NT2/D1 (cell line): ENCODE results near the gene ITPR2.

ENCODE experiments used
- SUZ12 ChIP-seq: IDR thresholded peaks from 2 replicates; pipeline ENCODE4 v1.6.1; 2011; ENCODE audit not compliant: insufficient read length, insufficient read depth; ENCODE audit errors: extremely low read depth
- YY1 ChIP-seq: IDR thresholded peaks from 2 replicates; pipeline ENCODE4 v1.6.1; 2011; ENCODE audit not compliant: insufficient read length, insufficient read depth
- ZNF274 ChIP-seq: IDR thresholded peaks from 2 replicates; pipeline ENCODE4 v1.6.1; 2011; ENCODE audit warnings: mild to moderate bottlenecking, low read depth, low read length

DNA sequence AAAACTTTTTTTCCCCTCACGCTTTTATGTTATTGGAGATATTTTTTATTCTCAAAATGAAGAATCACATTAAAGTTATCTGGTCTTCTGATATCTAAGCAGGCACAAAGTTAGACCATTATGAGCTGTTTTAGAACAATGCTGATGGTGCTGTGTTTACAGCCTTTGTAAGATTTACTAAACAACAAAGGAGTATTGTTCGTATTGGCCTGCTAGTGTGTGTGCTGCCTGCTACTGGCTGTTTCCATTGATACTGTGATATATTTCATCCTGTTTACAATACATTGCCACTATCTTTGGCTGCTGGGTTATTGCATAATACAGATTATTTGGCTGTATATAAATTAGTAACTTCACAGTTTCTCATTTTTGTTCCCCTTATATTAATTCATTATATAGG lies 220.8 kb downstream of the ITPR2 start:
- TF ChIP-seq YY1 (no peak), SUZ12 (no peak), ZNF274 (no peak)
